GM15510 (cell line): ENCODE results near the gene GPBP1L1.

ENCODE experiments used
- POLR2A ChIP-seq: IDR thresholded peaks from 3 replicates; pipeline ENCODE4 v1.6.1; 2011; ENCODE audit warnings: borderline replicate concordance; ENCODE audit not compliant: insufficient read length; ENCODE audit errors: extremely low read depth

The GPBP1L1 gene

DNA sequence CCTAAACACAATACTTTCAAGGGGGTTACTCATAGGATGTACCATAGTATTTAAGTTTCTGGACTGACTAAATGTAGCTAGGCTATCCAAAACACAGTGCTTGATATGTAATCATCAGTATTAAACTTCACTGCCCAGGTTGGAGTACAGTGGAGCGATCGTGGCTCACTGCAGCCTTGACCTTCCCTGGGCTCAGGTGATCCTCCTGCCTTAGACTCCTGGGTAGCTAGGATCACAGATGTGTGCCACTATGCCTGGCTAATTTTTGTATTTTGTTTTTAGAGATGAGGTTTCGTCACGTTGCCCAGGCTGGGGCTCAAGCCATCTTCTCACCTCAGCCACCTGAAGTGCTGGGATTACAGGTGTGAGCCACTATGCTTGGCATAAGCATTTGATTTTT, 91.9 kb downstream of the GPBP1L1 start:
- no peak for TF ChIP-seq POLR2A

DNA sequence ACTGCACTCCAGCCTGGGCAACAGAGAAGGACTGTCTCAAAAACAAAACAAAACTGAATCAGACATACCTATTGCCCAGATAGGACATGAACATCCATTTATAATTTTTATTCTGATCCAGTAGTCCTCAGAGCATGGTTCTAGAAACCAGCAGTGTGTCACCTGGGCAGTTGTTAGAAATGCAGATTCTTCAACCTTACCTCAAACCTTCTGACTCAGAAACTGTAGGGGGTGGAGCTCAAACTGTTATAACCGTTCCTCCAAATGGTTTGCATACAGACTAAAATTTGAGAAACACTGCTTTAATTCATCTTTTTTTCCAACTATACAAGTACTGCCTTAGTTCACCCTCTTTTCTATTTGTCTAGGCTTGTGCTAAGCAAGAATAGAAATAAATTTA, 96.5 kb downstream of the GPBP1L1 start:
- no peak for TF ChIP-seq POLR2A

DNA sequence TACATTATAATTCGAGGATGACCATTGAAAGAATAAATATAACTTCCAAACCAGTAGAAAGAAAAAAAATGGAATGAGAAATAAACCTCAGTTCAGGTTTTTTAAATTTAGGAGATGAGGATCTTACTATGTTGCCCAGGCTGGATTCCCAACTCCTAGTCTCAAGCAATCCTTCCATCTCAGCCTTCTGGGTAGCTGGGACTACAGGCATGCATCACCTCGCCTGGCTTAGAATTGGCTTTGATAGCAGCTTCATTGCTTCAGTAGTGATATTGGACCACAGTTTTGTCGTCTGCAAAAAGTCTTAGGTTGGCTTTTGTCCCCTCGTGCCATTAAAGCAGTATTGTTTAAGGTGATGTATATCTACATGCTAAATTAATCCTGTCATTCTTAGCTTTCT, 99.6 kb downstream of the GPBP1L1 start:
- TF ChIP-seq POLR2A = no peak

DNA sequence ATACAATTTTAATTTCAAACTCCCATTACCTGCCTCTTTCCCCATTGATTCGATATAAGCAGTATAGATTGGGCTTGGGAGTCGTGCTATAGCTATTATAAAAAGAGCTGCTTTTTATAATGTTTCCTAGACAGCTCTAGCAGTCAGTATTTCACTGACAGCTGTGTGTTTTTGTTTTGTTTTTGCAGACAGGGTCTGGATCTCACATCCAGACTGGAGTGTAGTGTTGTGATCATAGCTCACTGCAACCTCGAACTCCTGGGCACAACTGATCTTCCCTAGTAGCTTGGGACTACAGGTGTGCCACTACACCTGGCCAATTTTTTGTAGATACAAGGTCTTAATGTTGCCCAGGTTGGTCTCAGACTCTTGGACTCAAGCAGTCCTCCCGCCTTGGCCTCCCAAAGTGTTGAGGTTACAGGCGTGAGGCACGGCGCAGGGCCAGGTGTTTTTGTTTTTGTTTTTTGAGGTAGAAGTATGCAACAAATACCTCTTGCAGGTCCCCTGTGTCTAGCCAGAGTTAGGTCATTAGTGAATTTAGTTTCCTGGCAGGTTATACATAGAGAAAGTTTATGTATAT, 100.7 kb downstream of the GPBP1L1 start:
- no peak for TF ChIP-seq POLR2A

DNA sequence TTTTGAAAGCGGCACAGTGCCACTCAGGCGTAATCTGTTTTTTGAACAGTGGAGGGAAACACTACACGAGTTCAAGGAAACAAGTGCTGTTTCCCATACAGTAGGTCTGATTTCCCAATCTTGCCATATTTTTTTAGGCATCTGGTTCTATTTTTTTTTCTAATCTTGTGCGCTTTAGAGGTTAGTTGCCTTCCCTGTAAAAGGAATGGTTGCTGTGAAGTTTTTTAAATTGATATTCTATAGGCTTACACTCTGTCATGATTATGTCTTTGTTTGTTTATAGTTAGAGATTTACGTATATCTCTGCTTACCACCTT, 101.3 kb downstream of the GPBP1L1 start:
- no peak for TF ChIP-seq POLR2A

DNA sequence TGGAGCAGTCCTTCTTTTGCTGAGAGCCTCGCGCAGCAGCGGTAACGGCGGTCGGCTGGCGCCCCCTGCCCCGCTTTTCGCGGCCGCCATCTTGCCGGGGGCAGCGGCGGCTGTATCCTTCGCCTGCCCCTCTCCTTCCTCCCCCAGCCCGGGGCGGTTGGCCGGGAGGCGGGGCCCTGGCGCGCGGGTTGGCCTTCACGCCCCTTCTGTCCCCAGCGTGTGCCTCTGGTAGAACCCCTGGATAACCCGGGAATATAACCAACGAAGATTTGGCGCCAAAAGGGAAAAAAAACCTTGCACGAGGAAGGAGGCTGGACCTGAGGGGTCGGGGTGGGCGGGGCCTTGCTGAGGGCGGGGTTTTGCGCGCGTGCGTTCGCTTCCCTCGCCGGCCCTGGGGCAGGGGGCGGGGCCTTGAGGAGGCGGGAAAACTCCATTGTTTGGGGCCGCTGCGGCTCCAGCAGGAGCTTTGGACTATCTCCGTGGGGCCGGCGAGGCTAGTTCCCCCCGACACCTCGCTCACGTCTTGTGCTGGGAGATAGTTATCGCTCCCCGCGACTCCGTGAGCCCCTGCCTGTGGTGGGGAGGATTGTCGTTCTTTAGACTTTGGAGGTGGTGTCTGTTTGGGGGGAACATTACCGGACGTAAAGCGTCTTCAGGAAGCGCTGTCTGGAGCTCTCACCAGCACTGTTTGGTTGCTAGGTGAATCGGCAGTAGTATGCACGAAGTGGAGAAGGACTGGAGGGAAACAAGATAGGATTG, 101.8 kb downstream of the GPBP1L1 start:
- TF ChIP-seq POLR2A = peak; percentile 40

DNA sequence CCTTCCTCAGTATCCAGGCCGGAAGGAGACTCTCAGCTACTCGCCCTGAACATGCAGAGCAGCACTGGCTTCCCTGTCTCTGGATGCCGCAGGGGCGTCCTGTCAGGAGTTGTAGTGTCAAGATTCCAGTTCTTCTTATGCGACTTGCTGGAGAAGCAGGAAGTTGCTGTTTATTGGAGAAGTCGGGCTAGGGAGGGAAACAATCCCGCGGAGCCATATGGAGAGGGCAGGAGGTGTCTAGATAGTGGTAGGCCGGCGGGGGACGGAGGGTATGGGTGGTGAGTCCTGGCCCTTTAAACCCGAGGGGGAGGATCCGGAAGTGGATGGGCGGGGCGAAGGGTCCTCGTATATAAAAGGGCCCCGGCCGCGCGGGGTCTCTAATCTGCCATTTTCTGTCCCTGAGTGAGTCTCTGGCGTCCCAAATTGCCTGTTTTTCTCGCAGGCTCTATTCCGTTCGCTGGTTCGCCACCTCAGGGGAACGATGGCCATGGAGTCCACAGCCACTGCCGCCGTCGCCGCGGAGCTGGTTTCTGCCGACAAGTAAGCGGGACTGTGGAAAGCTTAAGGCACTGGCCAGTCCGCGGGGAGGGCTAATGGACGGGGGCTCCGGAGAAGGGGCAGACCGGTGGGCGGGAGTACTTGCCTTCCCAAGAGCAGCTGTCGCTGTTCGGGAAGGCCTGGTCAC, 102.5 kb downstream of the GPBP1L1 start, which contains the start of gene NASP:
Gene NASP (plus strand): TSS at position 376 of the 685 bp plus-strand sequence. CDS start 106 bp downstream, at position 482.
- TF ChIP-seq POLR2A = peak; percentile 98

DNA sequence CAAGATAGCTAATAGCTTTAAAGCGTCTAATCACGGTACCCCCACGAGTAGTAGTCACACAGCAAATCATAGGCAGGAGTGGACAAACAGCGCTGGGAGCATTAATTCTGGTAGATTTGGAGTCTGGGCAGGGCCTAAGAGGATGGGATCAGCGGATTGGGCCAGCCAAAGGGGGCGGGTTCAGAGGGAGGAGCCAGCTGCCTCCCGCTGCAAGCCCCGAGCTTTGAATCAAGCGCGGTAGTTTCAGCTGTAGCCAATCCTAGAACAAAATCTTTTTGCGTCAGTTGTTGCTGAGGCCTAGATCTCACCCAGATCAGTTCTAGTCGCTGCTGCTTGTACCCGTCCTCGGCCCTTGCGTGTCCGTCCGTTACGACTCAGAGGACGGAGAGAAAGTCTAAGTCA, 103.1 kb downstream of the GPBP1L1 start:
- no peak for TF ChIP-seq POLR2A
